Activated CD4-positive, alpha-beta T cell treated with anti-CD3 and anti-CD28 coated beads for 4 hours (primary cell): ENCODE measurements around the gene RABGEF1.
"Not testable (repeated sequence)": the region's sequence is repeated elsewhere in the genome, so short reads cannot be mapped to it uniquely, and the experiment has no call there.

Source experiments
- DNase-seq, 2 donors: peaks; one replicate each; pipeline ENCODE4 v3.0.0-alpha.2; 2020

The RABGEF1 gene

DNA sequence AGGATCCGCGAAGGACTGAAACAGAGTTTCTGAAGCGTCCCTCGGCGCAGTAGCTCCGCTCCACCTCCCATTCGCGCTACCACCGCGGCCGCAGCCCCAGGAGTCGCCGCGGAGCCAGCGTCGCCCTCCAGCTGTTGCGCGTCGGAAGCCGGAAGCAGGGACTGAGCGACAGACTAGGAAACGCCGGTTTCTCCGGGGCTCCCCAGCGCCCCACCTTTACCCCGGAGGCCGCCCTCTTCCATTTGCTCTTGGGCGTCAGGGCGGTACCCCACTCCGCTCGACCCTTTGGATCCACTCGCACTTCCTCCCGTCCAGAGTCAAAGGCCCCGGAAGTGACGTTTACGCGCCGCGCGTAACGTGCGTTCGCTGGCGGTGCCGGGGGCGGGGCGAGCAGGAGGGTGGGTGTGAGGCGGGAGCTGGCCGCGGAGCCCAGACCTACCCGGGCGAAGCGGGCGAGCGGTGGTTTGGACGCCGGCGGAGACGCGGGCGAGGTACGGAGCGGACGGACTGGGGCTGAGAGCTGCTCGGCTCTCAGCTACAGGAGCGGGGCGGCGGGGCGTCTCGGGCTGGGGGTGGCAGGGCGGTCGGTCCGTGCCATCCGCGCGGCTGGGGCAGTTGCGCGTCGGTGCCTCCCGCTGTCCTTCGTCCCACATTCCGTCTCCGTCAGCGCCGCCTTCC, at the start of gene RABGEF1:
Gene RABGEF1, plus strand, starts transcription at position 432 of the 678 bp plus-strand sequence. CDS start 31,167 bp downstream, outside the sequence.
- DNase-seq, result peak; percentile 94 to 95

DNA sequence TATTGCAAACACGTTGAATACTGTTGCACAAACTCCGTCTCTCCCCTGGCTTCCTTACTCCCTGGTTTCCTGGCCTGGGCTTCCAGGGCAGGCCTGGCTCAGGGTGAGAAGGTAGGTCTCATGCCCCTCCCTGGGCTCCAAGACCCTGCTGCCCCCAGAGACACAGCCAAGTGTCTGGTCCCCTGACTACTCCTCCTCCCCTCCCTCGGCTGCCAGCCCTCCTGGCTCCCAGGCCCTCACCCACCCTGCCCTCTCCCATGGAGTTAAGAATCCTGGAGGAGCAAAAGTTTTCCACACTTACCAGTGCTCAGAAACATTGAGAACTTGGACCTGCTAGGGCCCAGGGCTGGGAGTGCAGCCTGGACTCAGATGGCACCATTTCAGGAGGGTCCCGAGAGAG, 47.2 kb upstream of the RABGEF1 start:
- no peak for DNase-seq

DNA sequence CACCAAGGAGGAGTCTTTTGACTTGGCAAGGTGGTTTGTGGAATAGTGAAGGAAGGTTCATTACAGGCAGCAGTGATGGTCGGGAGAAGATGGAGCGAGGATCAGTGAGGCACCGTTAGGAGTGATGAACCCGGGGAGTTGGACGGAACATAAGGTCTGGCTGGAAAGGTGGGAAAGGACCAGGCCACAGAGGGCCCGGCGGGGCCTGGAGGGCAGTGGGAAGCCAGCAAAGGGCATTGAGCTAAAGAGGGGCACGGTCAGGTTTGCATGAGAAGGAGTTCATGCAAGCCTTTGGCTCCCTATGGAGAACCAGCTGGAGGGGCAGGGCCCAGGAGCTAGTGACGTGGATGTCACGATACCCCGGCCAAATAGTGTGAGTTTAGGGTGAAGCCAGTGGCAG, 46.2 kb upstream of the RABGEF1 start:
- DNase-seq, result no peak

DNA sequence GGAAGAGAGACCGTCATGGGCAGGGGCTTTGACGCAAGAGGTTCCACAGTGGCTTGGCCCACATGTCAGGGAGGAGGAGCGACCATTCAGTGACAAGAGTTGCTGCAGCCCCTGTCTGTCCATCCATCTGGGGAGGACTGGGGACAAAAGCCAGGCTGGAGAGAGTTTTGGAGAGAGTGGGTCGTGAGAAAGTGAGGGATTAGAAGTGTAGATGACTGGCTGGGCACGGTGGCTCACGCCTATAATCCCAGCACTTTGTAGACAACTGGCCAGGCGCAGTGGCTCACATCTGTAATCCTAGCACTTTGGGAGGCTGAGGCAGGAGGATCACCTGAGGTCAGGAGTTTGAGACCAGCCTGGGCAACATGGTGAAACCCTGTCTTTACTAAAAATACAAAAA, 45.1 kb upstream of the RABGEF1 start:
- DNase-seq, result not testable (repeated sequence)

DNA sequence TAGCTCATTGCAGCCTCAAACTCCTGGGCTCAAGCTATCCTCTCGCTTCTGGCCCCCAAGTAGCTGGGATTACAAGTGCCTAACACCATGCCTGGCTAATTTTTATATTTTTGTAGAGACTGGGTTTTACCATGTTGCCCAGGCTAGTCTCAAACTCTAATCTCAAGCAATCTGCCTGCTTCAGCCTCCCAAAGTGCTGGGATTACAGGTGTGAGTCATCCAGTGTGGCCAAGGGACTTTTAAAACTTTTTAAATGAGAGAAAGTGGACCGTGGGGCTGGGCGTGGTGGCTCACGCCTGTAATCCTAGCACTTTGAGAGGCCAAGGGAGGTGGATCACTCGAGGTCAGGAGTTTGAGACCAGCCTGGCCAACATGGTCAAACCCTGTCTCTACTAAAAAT, 44.4 kb upstream of the RABGEF1 start:
- DNase-seq, result not testable (repeated sequence)

DNA sequence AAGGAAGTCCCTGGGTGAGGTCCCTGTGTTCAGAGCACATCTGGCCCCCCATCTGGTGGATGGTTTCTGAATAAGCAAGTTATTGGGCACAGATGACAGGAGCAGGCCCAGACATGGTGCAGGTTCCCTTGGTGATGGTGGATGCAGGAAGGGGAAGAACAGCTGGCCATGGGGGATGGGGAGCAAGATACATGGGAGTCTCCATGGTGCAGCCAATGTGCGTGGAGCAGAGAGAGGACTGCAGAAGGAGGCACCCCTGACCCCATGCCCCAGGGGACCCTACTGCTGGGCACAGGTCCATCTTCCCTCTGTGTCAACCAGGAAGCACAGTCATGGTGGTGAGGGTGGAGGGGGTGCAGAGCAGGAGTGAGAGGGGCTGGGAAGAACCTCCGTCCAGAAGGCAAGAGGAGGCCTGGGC, 43.8 kb upstream of the RABGEF1 start:
- no peak for DNase-seq

DNA sequence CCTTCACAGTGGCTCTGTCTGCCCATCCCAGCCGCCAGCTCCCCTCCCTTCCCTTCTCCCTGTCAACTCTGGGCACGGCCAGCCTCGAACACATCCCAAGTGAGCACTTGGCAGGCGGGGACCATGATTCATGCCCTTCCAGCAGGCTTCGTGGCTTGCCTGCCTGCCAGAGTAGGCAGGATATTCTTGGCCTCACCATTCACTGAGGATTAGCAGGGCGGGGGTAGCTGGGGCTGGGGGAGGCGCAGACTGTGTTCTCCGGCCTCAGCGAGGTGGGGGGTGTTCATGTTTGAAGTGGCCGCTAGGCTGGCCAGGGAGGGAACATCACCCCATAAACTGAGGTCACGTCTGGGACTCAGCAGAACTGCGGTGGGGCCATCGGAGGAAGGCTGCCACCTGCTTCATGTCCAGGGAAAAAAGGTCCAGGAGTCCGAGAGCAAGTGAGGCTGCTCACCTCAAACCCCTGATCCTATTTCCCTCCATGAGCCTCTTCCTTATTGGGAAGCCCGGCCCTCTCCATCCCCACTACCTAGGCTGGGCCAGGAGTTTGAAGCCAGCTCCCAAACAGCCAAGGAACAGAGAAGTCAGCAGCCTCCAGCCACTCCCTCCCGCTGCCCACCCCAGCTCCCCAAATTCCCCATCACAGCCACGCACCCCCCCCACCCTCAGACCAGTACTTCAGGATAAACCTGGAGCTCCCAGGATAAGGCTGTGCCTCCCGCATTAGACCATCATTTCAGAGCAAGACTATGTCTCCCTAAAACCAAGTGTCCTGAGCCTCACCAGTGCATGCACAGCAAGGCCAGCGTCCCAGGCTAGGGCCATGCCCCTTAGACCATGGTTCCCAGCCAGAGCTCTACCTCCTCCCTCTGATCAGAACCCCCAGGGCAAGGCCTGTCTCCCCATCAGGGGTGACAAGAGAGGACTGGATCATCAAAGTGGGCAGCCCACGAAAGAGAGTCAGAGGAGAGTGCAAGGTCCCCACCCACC, 42.8 kb upstream of the RABGEF1 start:
- DNase-seq, result no peak

DNA sequence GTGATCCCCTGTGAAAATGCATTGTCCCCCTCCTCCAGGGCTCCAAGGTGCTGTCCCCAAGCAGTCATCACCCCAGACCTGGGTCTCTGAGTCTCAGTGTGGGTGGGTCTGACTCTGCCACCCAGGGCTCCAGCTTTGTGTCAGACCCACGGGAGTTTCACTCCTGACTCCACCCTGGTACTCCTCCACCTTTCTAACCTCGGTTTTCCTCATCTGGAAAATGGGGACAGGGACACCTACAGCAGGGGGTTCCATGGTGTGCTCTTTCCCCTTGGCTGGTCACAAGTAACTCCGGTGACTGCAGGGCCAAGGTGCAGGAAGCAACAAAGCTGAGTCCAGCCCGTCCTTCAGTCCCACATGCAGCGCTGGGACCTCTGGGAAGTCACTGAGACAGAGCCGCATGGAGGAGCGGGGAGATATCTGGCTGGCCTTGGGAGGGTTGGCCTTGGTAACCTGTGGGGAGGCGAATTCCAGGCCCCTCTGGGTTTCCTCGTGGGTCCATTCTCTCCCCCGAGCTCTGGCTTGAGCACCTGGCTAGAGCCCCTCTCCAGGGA, 41.8 kb upstream of the RABGEF1 start:
- no peak for DNase-seq

DNA sequence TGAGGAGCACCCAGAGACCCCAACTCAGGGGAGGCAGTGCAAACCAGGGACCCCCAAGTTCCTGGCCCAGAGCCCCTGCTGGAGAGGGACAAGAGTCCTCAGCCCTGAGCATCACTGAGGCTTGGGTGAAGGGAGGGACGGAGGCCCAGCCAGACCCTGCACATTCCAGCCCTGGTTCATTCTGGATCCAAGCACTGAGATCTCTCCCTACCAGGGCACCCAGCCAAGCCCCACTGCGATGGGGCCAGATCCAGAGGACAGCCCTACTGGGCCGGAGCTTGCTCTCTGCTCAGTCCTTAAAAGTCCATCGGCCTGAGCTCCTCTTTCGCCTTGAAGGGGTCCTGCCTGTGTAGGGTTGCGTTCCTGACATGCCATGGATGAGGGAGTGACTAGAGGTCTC, 40.5 kb upstream of the RABGEF1 start:
- no peak for DNase-seq

DNA sequence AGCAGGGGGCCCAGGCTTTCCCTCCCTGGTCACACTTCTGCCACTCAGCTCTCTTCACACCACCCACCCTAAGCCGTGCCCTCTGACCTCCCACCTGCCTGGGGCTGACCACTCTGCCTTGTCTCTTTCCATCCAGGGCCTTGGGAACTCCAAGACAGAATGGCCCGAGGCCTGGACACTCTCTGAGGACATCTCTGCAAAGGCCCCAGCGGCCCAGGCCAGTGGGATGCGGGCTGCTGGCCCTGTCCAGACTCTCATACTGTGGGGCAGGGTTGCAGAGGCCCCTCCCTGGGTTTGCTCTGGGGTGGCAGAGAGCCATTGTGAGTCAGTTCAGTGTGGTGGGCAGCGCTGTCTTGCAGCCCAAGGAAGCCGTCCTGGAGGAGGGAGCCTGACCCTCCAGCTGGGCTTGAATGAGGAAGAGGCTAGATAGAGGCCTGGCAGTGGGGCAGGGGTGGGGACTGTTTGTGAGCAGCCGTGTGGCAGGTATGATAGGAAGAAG, 39.9 kb upstream of the RABGEF1 start:
- DNase-seq, result no peak

DNA sequence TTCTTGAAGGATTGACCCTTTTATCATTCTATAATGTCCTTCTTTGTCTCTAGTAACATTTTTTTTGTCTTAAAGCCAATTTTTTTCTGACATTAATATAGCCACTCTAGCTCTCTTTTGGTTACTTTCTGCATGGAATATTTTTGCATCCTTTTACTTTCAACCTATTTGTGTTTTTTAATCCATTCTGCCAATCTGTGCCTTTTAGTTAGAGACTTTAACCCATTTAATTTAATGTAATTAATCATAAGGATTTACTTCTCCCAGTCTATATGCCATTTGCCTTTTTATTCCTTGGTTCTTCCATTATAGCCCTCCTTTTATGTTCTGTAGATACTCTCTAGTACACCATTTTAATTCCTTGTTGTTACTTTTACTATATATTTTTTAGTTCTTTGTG, 32.7 kb upstream of the RABGEF1 start:
- DNase-seq, result no peak

DNA sequence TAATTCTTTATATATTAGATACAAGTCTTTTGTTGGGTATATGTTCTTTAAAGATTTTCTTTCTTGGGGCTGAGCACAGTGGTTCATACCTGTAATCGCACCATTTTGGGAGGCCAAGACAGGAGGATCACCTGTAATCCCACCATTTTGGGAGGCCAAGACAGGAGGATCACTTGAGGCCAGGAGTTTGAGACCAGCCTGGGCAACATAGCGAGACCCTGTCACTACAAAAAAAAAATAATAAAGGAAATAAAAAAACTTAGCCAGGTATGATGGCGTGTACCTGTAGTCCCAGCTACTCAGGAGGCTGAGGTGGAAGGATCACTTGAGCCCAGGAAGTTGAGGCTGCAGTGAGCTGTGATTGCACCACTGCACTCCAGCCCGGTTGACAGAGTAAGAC, 29.8 kb upstream of the RABGEF1 start:
- not testable (repeated sequence) for DNase-seq

DNA sequence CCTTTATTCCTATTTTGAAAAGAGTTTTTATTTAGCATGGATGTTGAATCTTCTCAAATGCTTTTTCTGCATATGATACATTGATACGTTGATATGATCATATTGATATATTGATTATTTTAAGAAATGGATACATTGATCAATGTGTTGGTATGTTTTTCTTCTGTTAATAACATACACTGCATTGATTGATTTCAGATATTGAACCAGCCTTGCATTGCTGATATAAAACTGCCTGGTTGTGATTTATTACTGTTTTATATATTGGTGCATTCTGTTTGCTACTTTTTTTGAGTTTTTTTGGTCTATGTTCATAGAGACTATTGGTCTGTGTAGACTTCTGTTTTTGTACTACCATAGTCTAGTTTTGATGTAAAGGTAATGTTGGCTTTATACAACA, 26.8 kb upstream of the RABGEF1 start:
- DNase-seq, result no peak

DNA sequence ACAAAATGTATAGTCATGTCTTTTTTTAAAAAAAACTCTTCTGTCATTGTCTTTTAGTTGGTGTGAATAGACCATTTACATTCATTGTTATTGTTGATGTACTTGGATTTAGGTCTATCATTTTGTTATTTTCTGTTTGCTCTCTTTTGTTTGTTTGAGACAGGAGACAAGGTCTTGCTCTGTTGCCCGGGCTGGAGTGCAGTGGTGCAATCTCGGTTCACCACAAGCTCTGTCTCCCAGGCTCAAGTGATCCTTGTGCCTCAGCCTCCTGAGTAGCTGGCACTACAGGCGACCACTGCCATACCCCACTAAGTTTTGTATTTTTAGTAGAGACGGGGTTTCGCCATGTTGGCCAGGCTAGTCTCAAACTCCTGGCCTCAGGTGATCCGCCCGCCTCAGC, 23.9 kb upstream of the RABGEF1 start:
- not testable (repeated sequence) for DNase-seq

DNA sequence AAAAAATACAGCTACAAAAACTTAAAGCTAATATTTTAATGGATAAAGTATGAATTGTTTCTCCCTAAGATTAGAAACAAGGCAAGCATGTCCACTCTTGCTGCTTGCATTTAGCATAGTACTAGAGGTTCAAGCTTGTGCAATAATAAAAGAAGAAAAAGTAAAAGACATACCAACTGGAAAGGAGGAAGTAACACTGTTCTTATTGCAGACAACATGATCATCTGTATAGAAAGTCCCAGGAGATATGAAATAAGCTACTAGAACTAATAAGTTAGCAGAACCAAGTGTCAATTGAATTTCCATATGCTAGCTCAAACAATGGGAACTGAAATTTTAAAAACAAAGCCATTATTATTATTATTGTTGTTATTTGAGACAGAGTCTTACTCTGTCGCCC, 20.0 kb upstream of the RABGEF1 start:
- no peak for DNase-seq

DNA sequence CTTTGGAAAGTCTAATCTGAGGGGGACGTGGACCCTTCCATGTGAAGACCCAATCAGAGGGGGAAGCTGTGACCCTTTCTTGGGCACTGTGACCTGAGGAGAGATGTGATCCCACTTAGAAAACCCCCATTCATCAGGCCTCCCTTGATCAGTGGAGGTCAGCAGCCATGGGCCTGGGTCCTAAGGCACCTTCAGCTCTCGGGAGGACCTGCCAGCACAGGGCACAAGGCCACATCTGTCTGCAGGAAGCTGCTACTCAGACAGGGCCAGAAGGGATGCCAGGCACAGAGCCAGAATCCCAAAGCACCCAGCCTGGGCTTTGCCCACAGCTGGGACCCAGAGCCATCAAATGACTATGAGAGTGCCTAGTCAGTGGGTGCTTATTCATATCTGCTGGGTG, 14.7 kb upstream of the RABGEF1 start:
- DNase-seq, result no peak

DNA sequence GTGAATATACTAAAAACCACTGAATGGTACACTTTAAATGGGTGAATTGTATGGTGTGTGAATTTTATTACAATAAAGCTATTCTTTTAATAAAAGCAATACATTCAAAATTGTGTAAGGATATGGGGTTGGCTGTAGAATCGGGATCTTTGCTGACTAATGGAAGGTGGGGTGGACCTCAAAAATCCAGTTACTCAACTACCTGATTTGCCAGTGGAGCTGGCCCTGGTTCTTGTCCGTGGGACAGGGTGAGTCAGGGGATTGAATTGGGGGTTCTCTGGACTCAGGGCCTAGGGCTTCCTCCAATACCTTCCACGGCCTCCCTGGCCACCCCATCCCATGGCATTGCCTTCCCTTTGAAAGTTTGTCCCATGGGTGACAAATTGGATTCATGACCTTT, 13.5 kb upstream of the RABGEF1 start:
- DNase-seq, result no peak

DNA sequence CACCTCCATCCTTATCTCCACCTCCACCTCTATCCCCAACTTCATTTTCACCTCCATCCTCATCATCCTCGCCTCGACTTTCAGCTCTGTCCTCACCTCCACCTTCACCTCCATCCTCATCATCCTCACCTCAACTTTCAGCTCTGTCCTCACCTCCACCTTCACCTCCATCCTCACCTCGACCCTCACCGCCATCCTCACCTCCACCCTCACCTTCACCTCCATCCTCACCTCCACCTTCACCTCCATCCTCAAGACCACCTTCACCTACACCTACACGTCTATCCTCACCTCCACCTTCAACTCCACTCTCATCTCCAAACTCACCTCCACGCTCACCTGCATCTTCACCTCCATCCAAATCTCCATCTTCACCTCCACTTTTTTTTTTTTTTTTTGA, 12.0 kb upstream of the RABGEF1 start:
- DNase-seq, result no peak

DNA sequence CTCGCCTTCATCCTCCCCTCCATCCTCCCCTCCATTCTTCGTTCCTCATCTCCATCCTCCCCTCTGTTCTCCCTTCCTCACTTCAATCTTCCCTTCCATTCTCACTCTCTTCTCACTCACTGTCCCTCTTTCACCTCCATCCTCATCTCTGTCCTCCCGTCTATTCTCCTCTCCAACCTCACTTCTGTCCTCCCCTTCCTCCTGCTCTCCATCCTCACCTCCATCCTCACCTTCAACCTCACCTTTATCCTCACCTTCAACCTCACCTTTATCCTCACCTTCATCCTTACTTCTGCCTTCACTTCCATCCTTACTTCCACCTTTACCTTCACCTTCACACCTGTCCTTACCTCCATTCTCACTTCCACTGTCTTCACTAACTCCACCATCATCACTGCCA, 11.3 kb upstream of the RABGEF1 start:
- DNase-seq, result no peak

DNA sequence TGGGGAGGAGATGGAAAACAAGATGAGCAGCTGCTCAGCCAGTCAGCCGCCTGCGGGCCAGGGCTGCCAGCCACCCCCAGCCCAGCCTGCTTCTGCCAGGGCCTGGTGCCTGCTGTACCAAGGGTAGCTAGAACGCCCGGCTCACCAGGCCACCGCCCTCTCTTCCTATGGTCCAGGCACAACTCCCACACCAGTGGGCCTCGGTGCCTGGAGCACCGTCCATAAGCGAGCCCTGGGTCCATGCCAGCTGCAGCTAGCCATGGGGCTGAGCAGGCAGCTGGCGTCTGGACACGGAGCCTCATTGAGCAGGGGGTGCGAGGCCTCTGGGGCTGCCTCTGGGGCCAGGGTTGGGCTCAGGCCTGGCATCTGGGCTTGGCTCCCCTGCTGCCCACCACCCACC, 8.5 kb upstream of the RABGEF1 start:
- DNase-seq, result no peak

DNA sequence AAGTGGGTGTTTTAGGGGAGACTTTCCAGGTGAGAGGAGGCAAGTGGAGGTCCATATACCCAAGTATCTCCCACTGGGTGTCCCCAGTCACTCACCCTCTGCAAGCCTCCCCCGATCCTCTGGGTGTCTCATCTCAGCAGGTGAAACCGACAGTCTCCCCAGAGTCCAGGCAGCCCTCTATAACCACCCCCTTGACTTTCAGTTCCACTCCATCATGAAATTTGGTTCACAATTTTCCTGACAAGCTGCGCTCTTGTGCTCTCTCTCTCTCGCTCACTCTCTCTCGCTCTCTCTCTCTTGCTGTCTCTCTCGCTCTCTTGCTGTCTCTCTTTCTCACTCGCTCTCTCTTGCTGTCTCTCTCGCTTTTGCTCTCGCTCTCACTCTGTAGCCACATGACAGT, 8.1 kb upstream of the RABGEF1 start:
- no peak for DNase-seq

DNA sequence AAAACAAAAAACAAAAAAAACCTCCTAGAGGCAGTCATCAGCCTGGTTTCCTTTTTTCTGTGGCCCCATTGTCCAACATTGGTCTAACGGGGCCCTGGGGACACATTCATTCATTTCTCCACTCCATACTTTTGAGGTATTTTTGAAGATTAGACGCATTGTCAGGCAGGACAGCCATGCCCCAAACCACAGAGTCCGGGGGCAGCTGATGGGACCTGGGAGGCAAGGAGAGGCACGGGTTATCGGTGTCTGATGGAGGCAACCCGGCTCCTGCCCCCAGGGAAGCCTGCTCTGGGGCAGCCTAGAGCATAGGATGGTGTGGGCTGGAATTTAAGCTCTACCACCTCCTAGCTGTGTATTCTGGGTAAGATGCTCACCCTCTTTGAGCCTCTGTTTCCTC, 6.5 kb upstream of the RABGEF1 start:
- no peak for DNase-seq

DNA sequence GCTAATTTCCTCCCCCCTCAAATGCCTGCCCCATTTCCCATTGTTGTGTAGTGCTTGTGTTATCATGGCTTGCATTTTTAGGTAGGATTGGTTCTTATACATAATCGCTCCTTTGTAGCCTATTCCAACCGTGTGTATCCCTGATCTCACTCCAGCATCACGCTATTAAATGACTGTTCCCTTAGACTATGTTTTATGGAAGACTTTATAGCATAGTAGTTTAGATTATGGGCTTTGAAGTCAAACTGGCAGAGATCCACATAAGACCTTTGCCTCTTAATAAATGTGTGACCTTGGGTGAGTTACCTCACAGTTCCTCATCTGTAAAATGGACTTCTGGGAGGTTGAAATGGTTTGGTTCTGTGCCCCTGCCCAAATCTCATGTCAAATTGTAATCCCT, 5.4 kb upstream of the RABGEF1 start:
- no peak for DNase-seq

DNA sequence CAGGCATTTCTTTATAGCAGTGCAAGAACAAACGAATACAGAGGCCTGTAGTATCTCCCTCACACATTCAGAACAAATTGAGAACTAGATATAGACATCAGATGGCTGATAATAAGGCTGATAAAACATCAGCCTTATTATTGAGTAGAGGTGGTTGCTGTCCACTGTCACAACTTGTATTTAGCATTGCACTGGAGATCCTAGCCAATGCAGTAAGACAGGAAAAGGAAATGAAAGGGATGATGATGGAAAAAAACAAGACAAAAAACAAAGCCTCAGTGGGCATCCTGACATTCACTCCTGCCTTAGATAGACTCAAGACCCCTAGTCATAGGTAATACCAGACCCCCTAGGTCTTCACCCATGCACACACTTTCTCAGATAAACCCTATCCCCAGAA, 4.7 kb upstream of the RABGEF1 start:
- no peak for DNase-seq
